ENCODE measurements around the gene PLCB4. TPM values are rescaled to one million over a fixed set of nuclear protein-coding genes. Genes with fewer than 3 reads are reported as not detected.
"Not testable (repeated sequence)": the region's sequence is repeated elsewhere in the genome, so short reads cannot be mapped to it uniquely, and the experiment has no call there.

The PLCB4 gene
- total RNA-seq, result 6.8 TPM

DNA sequence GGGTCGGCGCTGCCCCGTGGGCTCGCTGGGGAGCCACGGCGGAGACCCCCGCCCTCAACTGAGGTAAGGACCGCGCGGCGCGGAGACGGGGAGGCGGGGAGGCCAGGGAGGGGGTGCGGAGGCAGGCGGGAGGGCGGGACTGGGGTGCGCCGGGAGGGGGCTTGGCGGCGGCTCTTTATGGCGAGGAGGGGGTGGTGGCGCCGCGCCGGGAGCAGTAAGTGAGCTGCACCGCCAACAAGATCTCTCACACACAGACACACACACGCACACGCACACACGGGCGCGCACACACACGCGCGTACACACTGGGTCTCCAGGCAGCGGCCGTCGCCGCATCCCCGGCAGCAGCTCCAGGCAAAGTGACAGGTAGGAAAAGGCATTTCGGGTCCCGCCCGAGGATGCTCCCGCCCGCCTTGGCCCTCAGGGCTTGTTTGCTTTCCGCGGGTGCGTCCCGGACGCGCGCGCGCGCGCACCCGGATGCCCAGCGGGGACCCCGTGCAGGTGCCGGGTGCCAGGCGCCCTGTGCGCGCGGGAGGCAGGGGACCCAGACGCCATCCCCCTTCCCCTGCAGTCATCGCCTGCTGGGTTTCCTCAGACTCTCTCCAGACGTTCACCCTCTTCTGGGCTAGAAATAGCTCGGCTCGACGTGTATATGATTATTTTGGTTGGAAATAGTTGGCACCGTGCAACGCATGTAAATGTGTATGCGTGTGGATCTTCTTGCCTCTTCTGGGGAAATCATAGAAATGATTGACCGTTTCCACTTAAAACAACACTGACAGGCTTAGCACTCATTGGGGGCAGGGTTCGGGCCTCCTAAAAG, at the start of gene PLCB4:
PLCB4 (plus strand) TSS at position 247 of the 823 bp plus-strand sequence. CDS start 238,728 bp downstream, outside the sequence.
- DNase-seq, result peak; percentile 31

DNA sequence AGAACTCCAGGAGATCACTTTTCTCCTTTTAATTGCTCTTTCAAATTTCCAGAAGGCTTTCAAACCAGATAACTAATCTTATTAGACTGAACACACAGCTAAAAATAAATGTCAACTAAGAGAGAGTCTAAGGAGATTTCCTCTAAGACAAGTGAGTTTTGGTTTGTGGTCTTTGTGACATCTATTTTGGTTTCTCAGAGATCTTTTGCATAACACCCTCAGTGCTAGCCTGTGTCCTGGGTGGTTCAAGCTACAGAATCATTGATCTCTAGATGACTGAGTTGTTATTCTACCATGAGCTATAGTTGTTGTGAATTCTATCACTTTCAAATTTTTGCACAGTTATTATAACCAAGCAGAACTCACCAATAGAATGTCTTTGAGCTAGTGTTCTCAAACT, 49.1 kb upstream of the PLCB4 start:
- no peak for DNase-seq

DNA sequence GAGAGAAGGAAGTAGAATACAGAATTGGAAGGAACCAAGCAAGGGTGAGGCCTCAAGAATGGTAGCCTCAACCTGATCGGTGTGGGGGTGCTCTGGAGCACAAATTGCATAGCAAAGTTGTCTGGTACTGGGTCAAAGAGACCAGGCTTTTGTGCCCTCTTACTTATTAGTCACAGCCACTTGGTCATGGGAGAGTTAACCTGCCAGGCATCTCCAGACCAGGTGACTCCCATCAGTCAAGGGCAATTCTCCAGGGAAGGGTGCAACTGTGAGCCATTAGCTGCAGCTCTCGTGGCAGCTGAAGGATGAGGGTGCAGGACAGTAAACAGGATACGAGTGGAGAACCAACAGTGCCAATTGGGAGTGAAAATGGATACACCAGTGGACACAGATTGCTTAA, 47.7 kb upstream of the PLCB4 start:
- DNase-seq, result no peak

DNA sequence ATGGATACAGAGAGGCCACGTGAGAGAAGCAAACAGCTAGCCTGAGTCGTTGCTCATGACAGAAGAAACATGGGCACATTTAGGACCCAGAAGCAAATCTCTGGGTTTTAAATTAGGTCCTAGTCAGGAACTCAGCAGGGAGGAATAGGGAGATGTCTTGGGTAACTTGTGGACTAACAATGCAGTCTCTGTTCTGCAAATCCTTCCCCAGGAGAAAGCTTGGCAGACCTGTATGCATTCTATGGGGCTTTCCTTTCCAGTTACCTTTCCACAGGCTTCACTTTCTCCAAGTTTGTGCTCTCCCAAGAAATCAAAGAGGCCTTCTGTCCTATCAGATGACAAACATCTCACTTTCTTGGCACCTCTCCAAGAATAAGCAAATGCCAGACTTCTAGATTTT, 47.2 kb upstream of the PLCB4 start:
- DNase-seq, result no peak

DNA sequence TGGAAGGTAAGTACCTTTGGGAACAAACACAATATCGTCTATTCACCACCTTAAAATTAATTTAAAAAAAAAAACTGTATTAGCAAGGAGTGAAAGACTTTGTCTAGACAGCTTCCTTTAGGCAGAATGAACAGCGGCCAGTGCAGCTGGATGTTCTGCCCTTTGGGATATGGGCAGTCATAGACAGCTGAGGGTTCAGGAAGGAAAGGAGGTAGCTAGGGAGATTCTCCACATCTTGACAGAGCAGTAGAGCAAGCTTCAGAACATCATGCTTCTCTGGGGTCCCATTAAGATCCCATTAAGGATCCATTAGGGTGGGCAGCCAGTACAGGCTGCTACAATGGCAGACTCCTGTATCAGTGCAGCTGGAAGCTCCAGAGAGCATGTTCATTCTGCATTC, 46.5 kb upstream of the PLCB4 start:
- DNase-seq, result no peak

- no peak for DNase-seq
Measured at GRCh38 chr20:9024606-9025005, 44.3 kb upstream of the PLCB4 start.

GRCh38 chr20:9025011-9025410, 43.9 kb upstream of the PLCB4 start:
- no peak for DNase-seq

- no peak for DNase-seq
Measured at GRCh38 chr20:9025643-9026042, 43.2 kb upstream of the PLCB4 start.

DNA sequence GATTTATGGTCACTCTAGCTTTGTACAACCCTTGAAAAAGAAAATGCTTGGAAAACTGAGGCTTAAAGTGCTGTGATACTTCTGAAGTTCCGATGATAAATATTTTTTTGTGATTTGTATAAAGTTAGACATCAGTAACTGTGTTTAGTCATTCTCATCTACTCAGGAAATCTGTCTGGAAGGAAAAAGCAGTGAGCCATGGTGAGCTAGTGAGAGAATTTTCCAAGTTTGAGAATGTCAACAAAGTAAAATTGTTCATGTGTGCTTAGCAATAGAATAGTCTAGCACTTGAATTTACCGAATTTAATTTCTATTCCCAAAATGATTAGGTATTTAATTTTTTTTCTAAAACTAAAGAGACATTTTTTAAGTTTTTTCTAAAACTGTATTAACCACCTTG, 41.3 kb upstream of the PLCB4 start:
- no peak for DNase-seq

DNA sequence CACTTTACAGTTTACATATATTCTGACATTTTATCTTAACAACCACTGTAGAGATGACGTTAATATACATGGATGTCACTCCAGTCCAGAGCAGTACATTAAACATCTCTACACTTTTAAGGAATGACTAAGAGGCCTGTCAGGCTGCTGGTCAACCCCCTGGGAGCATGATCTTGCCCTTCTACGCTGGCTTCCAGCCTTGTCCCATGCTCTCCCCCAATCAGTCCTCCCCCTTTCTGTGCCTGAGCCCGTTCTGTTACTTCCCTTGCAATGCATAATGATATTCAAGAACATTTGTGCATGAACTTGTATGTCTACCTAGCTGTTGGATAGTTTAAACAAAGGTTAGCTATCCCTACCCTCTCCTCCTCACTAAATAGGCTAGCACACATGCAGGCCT, 40.5 kb upstream of the PLCB4 start:
- DNase-seq, result no peak

- peak; percentile 77 for DNase-seq
Measured at GRCh38 chr20:9031991-9032390, 36.9 kb upstream of the PLCB4 start.

DNA sequence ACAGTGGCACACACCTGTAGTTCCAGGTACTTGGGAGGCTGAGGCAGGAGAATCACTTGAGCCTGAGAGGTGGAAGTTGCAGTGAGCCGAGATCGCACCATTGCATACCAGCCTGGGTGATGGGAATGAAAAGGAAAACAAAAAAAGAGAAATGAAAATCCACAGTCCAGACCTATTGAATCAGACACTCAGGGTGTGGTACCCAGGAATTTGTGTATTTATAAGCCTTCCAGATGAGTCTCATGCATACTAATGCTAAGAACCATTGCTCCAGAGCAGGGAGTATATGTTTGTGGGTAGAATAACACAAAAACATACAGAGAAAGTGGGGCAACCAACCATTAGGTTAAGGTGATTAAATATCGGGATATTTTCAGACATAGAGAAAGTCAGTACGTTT, 36.1 kb upstream of the PLCB4 start:
- no peak for DNase-seq

GRCh38 chr20:9035126-9035525, 33.8 kb upstream of the PLCB4 start:
- DNase-seq, result no peak

- DNase-seq, result no peak
Measured at GRCh38 chr20:9036593-9036992, 32.3 kb upstream of the PLCB4 start.

DNA sequence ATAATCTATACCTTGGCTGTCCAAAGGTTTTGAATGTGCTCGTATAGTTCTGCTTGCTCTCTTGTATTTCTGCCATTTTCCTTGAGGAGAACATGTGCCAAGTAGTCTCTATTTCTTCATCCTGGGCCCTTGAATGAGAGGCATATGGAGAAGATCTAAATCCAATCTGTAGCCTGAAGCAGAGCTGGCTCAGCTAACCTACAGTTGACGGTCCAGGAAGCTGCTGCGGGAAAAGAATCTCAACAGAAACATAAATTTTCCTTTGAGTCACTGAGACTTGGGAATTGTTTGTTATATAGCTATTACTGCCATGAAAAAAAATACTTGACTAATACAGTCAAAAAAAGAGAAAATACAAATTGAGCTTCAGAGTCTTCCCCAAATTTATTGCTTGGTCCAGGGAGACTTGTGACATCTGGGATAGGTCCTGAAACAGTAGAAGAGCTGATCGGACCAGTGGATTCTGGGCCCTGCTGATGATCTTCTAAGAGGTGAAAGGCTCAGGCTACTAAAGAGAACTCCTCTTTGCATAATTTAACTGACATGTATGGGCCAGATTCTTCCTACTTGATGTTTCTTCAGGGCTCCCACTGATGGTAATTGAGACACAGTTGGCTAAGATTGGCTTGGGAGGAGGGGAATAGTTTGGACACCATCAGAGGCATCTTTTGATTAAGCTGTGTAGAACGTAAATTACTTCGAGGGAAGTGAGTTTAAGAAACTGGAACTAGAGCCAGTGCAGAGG, 29.9 kb upstream of the PLCB4 start:
- peak; percentile 89 for DNase-seq

GRCh38 chr20:9040863-9041524, 27.9 kb upstream of the PLCB4 start:
- DNase-seq, result no peak

- no peak for DNase-seq
Measured at GRCh38 chr20:9043364-9043763, 25.5 kb upstream of the PLCB4 start.

GRCh38 chr20:9047928-9048327, 21.0 kb upstream of the PLCB4 start:
- DNase-seq, result not testable (repeated sequence)

- DNase-seq, result no peak
Measured at GRCh38 chr20:9051508-9051907, 17.4 kb upstream of the PLCB4 start.

- DNase-seq, result no peak
Measured at GRCh38 chr20:9052136-9052535, 16.8 kb upstream of the PLCB4 start.

DNA sequence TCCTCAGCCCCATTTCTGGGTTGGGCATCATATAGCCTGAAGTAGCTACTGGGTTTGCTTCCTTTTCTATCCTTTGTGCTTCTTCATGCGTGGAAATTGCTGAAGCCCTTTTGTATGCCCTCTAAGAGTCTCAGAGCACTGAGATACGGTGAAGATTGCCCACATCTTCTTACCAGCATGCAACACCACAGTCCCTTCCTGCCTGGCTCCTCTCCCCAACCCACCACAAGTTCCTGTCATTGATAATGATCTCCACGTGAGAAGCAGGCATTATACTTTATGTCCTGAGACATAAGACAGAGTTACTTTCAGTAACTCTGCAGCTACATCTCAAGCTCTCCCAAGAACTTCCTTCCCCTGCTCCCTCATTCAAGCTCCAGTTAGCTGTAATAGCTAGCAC, 15.8 kb upstream of the PLCB4 start:
- DNase-seq, result no peak

GRCh38 chr20:9054176-9054575, 14.7 kb upstream of the PLCB4 start:
- no peak for DNase-seq

DNA sequence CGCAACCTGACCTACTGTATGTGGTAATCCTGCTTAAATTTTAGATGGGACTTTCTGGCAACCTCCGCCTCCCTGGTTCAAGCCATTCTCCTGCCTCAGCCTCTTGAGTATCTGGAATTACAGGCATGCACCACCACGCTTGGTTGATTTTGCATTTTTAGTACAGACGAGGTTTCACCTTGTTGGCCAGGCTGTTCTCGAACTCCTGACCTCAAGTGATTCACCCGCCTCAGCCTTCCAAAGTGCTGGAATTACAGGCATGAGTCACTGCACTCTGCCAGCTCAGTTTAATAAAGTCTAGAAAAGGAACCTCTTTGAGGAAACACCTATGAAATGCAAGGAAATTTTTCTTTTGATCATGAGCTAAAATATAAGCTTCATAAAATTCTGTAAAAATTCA, 9.0 kb upstream of the PLCB4 start:
- no peak for DNase-seq
